DND-41 (cell line): ENCODE data around the gene PLA2G2F.

Source experiments
- EZH2 ChIP-seq: IDR thresholded peaks from 3 replicates; pipeline ENCODE4 v1.6.1; 2012; ENCODE audit warnings: borderline replicate concordance, low read depth, mild to moderate bottlenecking, moderate library complexity, low read length, inconsistent platforms; ENCODE audit not compliant: severe bottlenecking
- TF ChIP-seq, protein P1 (sequence below): IDR thresholded peaks from 2 replicates; pipeline ENCODE4 v1.5.1; 2012; ENCODE audit warnings: borderline replicate concordance, low read length, moderate library complexity, mild to moderate bottlenecking; ENCODE audit not compliant: poor library complexity, severe bottlenecking; ENCODE audit errors: extremely low read depth

DNA sequence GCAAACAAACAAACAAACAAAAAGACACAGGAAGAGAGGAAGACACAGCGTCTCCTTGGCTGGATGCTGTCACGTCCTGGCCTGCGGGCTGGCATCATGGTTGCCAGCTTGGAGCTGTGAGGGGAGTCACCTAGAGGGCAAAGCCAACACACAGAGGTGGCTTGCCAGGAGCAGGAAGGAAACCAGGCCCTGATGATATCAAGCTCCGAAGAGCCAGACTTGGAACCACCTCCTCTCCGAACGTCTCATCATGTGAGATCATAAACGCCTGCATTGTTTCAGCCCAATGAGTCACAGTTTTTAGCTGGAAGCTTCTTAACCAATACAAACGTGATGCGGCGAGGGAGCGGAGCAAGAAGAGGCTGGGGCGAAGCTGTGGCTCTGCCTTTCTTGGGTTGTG, 28.4 kb upstream of the PLA2G2F start:
- TF ChIP-seq, protein P1, sequence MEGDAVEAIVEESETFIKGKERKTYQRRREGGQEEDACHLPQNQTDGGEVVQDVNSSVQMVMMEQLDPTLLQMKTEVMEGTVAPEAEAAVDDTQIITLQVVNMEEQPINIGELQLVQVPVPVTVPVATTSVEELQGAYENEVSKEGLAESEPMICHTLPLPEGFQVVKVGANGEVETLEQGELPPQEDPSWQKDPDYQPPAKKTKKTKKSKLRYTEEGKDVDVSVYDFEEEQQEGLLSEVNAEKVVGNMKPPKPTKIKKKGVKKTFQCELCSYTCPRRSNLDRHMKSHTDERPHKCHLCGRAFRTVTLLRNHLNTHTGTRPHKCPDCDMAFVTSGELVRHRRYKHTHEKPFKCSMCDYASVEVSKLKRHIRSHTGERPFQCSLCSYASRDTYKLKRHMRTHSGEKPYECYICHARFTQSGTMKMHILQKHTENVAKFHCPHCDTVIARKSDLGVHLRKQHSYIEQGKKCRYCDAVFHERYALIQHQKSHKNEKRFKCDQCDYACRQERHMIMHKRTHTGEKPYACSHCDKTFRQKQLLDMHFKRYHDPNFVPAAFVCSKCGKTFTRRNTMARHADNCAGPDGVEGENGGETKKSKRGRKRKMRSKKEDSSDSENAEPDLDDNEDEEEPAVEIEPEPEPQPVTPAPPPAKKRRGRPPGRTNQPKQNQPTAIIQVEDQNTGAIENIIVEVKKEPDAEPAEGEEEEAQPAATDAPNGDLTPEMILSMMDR: no peak
- TF ChIP-seq EZH2: no peak
